GM10847 (cell line): ENCODE results near the gene SERINC5.

Experiments used
- POLR2A ChIP-seq: IDR thresholded peaks from 2 replicates; pipeline ENCODE4 v1.6.1; 2011; ENCODE audit not compliant: insufficient read length; ENCODE audit errors: extremely low read depth

The SERINC5 gene

DNA sequence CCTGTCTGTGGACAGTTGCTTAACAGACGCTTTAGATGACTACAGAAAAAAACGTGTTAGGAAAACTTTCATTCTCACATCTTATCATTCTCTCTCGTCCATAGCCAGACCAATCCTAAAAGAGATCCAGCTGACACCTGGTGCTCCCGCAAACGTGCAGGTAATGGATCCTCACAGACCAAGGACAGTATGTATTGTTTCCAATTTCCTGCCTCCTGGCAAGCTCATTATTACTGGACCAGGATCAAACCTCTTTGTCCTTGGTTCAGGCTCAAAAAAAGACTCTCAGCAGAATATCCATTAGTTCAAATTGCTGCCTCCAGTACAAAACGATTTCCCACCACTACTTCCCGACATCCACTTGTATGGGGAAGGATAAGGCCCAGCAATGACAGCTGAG, 62.4 kb downstream of the SERINC5 start:
- TF ChIP-seq POLR2A: no peak

DNA sequence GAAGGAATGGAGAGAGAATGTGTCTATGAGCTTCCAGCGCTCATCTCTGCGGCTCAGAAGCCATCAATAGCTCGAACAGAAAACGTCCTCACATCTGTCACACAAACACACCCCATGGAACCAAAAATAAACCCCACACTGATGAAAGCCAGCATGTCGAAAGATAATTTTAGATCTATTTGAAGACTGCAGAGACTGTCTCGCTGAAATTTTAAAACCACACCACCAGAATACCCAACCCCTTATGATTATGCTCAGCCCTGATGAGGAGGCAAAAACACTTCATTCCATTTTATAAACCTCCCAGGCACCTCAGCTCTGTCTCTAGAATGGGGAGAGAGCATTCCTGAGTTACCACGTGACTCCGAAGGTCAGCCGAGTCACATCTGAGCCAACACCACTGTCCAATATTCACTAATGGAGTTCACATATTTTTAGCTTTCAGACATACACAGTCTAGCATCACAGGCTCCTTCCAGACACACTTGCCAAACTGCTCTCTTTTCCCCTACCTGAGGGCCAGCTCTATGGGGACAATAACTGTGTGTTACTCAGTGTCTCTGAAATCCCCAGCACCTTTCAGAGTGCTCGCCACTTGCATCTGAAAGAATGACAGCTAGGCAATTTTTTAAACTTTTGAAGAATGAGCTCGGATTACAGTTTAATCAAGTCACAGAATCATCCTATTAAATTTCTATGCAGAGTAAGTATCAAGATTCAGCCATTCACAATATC, 63.2 kb downstream of the SERINC5 start:
- no peak for TF ChIP-seq POLR2A

DNA sequence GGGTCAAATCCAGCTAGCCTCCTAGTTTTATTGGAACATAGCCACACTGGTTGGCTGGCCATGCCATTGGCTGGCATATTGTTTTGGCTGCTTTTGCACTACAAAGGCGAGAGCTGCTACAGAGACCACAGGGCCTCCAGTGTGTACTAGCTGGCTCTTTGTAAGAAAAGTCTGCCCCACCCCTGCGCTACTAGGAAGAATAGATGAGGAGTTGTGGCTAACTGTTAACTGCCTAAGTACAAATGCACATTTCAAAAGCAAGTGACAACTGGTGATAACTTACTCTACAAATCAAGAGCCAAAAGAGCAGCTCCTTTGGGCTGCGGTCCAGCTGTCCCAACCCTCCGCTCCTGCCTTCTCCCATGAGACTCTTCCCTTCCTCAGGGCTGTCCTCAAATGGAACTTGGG, 63.9 kb downstream of the SERINC5 start:
- TF ChIP-seq POLR2A: no peak

DNA sequence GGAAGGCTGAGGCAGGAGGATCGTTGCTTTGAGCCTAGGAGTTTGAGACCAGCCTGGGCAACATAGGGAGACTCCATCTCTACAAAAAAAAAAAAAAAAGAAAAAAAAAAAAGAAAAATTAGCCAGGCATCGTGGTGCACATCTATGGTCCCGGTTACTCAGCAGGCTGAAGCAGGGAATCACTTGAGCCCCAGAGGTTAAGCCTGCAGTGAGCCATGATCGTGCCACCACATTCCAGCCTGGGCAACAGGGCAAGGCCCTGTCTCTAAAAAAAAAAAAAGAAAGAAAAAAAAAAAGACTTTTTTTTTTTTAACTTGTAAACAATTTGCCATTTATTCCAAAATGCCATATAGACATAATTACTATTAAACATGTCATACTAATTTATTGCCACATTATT, 64.5 kb downstream of the SERINC5 start:
- TF ChIP-seq POLR2A: no peak

DNA sequence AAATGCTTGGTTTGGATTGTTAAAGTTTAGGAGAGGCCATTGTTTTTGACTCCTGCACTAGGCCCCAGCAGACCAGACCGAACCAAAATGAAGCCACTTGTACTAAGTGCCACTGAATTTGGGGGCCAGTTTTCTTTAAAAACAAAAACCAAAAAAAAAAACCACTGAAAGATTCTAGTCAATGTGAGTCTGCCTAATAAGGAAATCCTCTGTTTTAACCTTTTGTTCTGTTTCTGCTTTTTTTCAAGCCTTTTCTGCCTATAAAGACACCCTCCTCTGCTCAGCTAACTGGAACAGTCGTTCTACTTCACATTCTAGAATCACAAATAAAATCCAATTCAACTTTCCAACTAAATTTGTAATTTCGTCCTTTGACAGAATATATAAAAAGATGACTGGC, 64.9 kb downstream of the SERINC5 start:
- TF ChIP-seq POLR2A: no peak

DNA sequence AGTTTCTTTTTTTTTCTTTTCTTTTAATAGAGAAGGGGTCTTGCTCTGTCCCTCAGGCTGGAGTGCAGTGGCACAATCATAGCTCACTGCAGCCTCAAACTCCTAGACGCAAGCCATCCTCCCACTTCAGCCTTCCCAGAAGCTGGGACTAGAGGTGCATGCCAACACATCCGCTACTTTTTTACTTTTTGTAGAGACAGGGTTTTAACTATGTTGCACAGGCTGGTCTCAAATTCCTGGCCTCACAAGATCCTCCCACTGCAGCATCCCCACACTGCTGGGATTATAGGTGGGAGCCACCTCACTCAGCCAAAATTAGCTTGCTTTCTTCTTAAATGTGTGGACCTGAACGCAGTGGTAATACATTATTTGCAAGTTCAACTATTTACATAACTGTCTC, 66.1 kb downstream of the SERINC5 start:
- no peak for TF ChIP-seq POLR2A

DNA sequence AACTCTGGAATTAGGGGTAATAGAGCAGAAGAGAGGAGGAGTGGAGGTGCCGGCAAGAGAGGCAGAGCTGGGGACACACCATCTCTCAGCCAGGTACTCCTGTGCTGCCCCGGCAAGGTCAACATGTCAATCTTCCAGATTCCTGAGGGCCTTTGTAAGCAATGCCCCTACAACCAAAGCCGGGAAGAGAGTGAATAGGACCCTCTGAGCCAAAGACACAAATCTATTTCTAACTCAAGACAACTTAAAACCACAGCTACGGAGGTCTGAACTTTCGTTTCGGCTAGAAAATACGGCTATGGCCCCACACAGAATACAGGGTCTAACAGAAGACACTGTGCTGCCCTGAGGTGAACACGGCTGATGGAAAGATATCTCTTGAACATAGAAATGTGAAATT, 66.6 kb downstream of the SERINC5 start:
- TF ChIP-seq POLR2A: no peak

DNA sequence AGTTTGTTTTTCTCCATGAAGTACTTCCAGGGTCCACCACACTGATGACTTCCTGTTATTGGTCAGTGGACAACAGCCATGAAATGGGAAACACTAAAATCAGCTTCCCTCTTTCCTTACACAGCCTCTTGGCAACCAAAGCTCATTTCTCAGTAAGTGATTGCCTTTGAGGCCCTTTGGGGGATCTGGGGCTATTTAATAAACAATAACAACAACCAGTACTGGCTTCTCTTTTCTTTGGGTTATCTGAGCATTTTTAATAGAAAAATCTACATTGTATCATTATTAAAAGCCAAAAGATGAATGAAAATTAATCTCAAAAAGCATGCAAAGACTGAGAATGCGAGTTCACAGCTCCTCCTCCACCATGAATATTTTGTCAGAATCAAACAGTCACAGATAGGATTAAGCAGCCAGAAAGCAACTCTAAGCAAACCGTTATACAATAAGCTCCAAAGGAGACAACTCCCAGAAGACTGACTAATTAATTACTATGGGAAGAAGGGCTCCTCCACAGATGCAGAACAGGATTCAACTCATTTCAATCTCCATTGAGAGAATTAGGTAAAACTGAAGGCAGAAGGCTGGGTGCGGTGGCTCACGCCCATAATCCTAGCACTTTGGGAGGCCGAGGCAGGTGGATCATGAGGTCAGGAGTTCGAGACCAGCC, 68.3 kb downstream of the SERINC5 start:
- TF ChIP-seq POLR2A: no peak

DNA sequence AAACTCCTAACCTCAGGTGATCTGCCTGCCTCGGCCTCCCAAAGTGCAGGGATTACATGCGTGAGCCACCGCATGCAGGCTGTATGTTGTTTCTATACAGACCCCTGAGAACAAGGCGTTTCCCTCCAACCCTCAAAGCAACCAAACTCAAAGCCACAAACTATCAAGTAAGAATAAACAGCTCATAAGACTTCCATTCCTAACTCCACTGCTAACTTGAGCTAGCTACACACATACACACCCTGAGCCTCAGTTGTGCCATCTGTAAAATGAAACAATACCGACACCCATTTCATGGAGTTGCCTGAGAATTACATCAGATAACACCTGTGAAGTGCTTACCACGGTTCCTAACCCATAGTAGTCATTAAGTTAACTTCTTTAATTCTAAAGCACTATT, 70.8 kb downstream of the SERINC5 start:
- no peak for TF ChIP-seq POLR2A

DNA sequence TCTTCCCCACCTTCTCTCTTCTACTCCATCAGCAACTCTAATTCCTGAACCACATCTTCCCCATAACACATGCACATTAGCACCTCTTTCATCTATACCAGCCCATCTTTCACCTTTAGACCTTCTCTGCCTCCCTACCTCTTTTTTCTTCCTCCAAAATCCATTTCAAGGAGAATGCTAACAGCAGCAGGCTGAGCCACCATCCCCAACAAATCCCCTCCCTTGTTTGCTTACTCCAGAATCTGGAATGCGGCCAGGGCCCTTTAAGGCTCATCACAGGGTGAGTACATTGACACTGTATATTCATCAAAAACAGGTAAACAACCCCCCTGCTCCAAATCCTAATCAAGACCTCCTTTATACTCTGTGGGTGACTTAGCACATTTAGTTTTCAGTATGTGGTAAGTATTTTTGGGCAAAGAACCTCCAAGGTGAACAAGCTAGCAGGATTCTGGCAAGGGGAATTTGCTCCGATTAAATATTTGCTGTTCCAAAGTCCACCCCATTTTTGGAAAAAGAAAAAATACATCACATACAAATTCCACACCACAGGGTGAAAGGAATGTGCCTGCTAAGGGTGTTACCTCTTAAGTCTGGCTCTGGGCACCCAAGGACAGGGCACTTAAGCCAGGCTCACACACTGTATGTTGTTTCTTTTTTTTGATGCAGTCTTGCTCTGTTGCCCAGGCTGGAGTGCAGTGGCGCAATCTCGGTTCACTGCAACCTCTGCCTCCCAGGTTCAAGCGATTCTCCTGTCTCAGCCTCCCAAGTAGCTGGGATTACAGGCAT, 71.4 kb downstream of the SERINC5 start:
- TF ChIP-seq POLR2A: no peak

DNA sequence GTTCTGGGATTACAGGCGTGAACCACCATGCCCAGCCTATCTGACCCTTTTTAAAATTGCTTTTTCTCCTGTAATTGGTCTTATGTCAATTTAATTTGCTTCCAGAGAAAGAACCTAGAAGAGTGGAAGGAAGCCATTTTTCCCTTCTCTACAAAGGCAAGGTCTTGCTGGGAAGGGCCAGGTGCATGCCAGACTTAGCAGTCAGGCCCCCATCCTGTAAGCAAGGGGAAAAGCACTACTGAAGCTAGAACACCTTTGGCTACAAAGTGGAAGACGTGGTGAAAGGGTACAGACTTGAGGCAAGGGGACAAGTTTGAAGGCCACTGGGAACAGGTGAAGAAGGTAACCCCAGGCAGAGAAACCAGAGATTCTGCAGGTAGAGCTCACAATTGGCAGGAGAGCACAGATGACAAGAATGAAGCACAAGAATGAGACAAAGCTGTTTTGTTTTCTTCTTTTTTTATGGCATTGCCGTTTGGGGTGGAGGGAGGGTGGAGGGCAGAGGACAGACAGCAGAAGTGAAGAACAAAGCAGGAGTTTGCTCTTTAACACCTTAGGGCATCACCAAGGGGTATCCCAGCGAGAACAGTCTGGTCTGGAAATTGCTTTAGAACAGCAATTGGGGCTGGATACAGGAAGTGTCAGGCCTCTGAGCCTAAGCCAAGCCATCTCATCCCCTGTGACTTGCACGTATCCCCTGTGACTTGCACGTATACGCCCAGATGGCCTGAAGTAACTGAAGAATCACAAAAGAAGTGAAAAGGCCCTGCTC, 72.9 kb downstream of the SERINC5 start:
- no peak for TF ChIP-seq POLR2A

DNA sequence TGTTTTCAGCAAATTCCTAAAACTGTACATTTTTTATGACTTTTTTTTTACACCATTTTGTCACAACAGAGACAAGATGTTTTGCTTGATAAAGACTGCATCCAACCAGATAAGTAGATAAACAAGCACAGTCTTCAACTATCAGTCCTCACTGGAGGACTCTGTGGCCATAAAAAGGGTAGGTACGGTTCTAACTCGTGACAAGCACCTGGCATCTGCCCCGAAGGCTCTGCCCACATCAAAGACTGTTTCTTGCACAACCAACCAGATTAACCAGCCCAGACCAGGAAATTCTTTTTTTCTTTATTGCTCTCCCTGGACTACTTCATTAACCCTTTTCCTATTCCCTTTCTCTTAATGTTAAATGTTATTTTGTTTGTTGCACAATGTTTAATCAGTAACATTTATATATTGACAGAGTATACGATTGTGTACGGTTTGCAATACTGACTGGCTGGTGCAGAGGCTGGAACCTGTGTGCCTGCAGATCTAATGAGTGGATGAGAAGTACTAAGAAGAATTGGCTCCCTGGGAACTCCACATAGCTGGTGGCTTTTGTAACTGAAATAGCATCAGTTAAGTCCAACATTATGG, 74.1 kb downstream of the SERINC5 start:
- TF ChIP-seq POLR2A: no peak

DNA sequence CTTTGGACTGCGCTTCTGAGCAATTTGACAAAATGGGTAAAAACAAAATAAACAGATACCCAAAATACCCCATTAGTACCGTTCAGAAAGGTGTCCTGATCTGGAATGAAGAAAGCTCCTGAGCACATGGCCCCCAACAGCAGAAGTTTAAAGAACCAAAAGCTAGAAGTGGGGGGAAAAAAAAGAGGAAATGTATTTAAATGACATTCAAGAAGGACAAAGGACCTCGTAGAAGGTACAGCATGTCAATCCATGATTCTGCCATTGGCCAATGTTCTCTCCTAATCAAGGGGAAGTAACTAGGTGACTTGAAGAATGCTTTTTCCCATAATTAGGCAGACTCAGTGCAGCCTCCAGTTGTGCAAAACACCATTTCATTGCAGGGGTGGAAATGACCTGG, 78.6 kb downstream of the SERINC5 start:
- no peak for TF ChIP-seq POLR2A

DNA sequence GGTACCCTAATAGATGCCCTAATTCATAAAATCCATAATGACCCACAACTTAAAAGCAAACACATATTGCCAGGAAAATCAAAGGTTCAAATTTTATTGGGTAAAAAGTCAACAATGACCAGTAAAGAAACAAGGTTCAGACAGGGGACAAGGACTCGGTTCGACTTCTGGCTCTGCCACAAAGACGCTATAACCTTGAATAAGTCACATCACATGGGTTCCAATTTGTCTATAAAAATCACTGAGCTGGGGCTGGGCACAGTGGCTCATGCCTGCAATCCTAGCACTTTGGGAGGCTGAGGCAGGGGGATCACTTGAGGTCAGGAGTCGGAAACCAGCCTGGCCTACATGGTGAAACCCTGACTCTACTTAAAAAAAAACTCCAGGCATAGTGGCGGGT, 80.5 kb downstream of the SERINC5 start:
- no peak for TF ChIP-seq POLR2A

DNA sequence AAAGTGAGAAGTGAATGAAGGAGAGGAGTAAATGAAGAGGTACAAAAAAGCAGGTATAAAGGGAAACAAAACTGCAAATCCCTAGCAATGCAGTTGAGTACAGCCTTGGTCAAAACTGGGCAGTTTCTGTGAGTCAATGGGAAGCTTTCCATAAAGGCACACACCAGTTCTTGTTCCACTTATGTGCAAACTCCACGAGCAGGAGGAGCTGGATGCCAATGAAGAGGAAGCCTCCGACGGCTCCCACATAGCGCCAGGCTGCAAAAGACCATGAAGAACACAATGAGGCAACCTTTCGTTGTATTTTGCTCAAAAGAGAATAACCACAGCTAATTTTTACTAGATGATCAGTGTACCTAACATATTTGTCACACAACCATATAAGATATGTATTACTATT, 81.1 kb downstream of the SERINC5 start:
- no peak for TF ChIP-seq POLR2A
